ENCODE measurements around the gene WNT7B.

DNA sequence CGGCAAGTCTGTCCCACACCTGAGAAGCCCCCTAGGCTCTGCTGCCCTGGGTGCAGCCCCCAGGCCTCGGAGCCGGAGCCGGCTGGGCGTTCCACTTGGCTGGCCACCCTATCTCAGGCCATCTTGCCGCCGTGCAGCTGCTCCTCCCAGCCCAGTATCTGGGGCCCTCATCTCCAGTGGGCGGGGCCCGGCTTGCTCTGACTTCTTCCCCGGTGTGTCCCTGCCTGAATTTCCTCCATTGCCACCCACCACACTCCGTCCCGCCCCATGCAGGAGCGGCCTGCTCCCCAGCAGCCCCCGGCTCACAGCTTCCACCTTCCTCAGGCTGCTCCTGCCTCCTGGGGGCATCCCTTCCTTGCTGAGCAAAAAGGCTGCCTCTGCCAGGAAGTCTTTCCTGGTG, 46.6 kb downstream of the WNT7B start:
- TF ChIP-seq, protein P1, sequence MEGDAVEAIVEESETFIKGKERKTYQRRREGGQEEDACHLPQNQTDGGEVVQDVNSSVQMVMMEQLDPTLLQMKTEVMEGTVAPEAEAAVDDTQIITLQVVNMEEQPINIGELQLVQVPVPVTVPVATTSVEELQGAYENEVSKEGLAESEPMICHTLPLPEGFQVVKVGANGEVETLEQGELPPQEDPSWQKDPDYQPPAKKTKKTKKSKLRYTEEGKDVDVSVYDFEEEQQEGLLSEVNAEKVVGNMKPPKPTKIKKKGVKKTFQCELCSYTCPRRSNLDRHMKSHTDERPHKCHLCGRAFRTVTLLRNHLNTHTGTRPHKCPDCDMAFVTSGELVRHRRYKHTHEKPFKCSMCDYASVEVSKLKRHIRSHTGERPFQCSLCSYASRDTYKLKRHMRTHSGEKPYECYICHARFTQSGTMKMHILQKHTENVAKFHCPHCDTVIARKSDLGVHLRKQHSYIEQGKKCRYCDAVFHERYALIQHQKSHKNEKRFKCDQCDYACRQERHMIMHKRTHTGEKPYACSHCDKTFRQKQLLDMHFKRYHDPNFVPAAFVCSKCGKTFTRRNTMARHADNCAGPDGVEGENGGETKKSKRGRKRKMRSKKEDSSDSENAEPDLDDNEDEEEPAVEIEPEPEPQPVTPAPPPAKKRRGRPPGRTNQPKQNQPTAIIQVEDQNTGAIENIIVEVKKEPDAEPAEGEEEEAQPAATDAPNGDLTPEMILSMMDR (conservative IDR thresholded peaks at IDR 0.05; ENCODE audit: low read depth in 2 of 2), result no peak
- no peak for TF ChIP-seq EZH2phosphoT487 (IDR thresholded peaks at IDR 0.05; ENCODE audit: unreplicated experiment)
- TF ChIP-seq POLR2AphosphoS5 (IDR thresholded peaks at IDR 0.05; ENCODE audit: low read depth), result no peak
- TF ChIP-seq CREB1 (CRISPR knock-in tag; IDR thresholded peaks at IDR 0.05; ENCODE audit: low read depth), result no peak
- TF ChIP-seq EZH2 (IDR thresholded peaks at IDR 0.05; ENCODE audit: low read depth, unreplicated experiment), result no peak
- TF ChIP-seq, protein P2, sequence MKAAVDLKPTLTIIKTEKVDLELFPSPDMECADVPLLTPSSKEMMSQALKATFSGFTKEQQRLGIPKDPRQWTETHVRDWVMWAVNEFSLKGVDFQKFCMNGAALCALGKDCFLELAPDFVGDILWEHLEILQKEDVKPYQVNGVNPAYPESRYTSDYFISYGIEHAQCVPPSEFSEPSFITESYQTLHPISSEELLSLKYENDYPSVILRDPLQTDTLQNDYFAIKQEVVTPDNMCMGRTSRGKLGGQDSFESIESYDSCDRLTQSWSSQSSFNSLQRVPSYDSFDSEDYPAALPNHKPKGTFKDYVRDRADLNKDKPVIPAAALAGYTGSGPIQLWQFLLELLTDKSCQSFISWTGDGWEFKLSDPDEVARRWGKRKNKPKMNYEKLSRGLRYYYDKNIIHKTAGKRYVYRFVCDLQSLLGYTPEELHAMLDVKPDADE (IDR thresholded peaks at IDR 0.05), result no peak
- TF ChIP-seq JUNB (IDR thresholded peaks at IDR 0.05; ENCODE audit: unreplicated experiment), result no peak

Data from GM23338 (cell line).